Fibroblast of mammary gland (primary cell): Measurements from ENCODE around the gene SH3TC2.

Experiments used
- DNase-seq: peaks from one replicate; pipeline ENCODE4 v3.0.0-alpha.2; 2010; ENCODE audit warnings: low read depth
- H3K4me3 ChIP-seq: 2 replicates; pipeline ENCODE4 v1.5.1; 2011; ENCODE audit warnings: low read depth, mild to moderate bottlenecking, low read length, moderate library complexity; ENCODE audit not compliant: control insufficient read depth
- TF ChIP-seq, protein P1 (sequence below): conservative IDR thresholded peaks from 2 replicates; pipeline ENCODE4 v1.5.1; 2011; ENCODE audit warnings: low read depth, low read length, inconsistent platforms; ENCODE audit not compliant: control insufficient read depth, insufficient read depth

The SH3TC2 gene

DNA sequence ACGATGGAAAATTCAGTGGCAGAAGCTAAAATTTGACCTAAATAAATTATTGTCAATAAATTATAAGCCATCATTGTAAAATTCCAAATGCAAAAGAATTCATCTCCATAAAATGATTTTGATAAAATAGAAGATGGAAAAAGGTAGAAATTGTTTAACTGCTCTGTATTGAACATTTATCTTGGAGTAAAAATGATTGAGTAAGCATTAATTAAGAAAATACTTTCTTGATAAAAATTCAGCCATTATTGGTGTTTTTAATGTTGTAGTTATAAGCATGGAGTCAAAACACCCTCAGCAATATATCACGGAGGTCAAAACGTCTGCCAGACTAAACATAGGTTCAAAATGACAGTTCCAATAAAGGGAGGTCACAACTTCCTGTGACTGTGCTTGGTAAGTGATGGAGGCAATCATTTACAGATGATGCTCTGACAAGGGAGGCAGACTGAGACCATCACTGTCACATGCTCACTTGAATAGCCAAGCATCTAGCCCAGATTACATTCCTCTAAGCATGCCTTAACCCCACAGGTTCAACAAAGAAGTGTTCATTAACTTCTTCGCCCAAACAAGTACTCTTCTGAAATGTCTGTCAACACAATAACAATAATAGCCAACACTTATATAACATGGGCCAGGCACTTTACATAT, 69.5 kb downstream of the SH3TC2 start:
- TF ChIP-seq, protein P1, sequence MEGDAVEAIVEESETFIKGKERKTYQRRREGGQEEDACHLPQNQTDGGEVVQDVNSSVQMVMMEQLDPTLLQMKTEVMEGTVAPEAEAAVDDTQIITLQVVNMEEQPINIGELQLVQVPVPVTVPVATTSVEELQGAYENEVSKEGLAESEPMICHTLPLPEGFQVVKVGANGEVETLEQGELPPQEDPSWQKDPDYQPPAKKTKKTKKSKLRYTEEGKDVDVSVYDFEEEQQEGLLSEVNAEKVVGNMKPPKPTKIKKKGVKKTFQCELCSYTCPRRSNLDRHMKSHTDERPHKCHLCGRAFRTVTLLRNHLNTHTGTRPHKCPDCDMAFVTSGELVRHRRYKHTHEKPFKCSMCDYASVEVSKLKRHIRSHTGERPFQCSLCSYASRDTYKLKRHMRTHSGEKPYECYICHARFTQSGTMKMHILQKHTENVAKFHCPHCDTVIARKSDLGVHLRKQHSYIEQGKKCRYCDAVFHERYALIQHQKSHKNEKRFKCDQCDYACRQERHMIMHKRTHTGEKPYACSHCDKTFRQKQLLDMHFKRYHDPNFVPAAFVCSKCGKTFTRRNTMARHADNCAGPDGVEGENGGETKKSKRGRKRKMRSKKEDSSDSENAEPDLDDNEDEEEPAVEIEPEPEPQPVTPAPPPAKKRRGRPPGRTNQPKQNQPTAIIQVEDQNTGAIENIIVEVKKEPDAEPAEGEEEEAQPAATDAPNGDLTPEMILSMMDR = no peak
- H3K4me3 ChIP-seq = no peak overlapping the region
- DNase-seq = no peak

DNA sequence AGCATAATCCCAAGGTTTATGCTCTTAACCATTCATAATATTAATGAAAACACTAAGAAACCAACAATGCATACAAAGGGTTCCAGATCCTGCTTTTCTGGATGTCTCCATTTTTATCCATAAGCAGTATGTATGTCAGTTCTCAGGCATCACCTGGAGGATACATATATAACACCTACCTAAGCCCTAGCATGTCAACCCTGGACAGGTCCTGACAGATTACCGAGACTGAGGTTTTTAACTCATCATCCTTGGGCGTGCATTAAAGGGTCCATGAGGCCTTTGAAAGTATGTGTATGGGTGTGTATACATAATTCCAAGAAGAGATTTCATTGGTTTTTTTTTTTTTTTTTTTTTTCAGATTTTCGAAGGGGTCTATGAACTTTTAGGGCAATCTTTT, 70.6 kb downstream of the SH3TC2 start:
- TF ChIP-seq, protein P1 = no peak
- no peak for DNase-seq

DNA sequence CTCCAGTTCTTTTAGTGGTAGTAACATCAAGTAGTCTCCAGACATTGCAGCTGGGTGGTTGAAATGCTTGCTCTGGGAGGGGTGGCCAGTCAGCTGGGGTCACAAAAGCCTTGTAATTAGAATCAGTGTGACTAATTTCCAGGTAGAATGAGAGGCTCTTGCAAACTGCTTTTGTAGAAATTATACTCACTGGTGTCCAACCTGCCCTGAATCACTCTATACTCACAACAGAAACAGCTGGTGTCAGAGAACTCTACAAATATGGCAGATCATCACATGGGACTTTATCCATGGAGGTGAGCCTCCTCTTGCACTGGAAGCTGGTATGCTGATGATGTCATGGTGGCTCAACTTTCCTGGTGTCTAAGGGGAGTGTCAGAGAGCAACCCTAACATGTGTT, 71.3 kb downstream of the SH3TC2 start:
- no peak overlapping the region for H3K4me3 ChIP-seq
- no peak for DNase-seq
- TF ChIP-seq, protein P1 = no peak

More for the DNA sequence above, 70.6 kb downstream of the SH3TC2 start:
- no peak overlapping the region for H3K4me3 ChIP-seq

DNA sequence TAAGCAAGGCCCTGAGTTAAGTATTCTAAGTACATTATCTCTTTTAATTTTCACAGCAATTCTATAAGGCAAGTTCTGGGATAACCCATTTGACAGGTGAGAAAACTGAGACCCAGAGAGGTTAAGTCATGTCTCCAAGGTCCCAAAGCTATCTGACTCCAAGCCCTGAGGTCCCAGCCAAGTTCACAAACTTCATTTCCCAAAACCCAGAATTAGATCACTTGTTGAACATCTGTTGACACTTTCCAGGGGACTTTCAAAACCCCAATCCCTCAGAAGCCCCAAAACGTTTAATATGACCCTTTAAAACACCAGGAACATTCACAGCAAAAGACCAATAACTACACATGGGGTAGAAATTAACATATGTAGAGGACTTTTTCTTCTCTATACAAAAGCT, 72.0 kb downstream of the SH3TC2 start:
- H3K4me3 ChIP-seq = no peak overlapping the region
- TF ChIP-seq, protein P1 = no peak
- no peak for DNase-seq

DNA sequence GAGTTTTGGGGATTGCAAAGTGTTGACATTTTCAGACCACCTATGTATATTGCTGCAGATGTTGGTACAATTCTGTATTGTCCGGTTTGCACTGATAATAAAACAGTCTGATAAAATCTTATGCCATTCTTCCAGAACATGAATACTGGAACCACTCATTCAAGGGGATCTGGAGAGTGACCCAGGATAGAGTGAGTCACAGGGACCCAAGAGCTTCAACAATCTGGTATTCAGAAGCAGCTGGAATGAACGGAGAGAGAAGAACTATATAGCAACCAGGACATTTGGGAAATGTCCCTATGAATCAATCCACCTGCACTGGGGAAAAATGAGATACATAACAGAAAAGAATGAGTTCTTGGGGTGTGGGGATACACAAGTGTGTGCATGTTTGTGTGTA, 73.3 kb downstream of the SH3TC2 start:
- no peak overlapping the region for H3K4me3 ChIP-seq
- DNase-seq = no peak
- TF ChIP-seq, protein P1 = no peak

DNA sequence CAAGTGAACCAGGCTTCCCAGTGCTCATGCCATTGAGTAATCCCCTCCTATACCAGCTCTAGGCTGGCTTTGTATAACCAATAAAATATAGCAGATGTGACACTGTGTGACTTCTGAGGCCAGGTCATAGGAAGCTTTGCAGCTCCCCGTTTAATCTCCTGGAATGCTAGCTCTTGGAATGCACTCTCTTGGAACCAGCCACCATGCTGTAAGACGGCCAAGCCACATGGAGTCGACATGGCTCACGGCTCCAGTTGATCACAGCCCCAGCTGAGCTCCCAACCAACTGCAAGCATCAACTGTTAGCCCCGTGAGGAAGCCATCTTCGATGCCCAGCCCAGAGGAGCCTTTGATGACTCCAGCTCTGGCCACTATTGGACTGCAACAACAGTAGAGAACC, 74.5 kb downstream of the SH3TC2 start:
- H3K4me3 ChIP-seq = no peak overlapping the region
- TF ChIP-seq, protein P1 = no peak
- no peak for DNase-seq

DNA sequence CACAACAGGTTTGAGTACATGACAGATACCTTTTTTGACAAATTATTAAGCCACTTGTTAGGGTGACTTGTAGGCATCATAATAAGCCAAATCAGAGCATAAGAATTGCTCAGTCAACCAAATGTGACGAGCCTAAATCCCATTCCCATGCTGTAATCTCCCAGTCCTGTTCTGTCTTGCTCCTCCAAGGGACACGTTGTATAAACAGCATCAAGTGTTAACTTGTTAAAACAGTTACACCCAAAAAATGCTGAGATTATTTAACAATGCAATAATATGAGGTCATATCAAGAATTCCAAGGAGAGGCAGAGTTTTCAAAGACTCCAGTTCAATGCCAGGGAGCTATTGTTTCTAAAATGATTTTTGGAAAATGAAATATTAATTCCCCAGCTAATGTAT, 76.2 kb downstream of the SH3TC2 start:
- DNase-seq = no peak
- TF ChIP-seq, protein P1 = no peak
- H3K4me3 ChIP-seq = no peak overlapping the region
